ENCODE measurements around the gene GLRX. TPM values are rescaled to one million over a fixed set of nuclear protein-coding genes. Genes with fewer than 3 reads are reported as not detected.
A peak's percentile ranks its signal among the peaks of the same experiment; 100 is the strongest.

The GLRX gene
- total and polyA plus RNA-seq, 2 of the 13 experiments (the other 11 are each of a cell fraction or from before 2014, with no cell fraction given) = 63.8 to 499 TPM

GRCh38 chr5:95862671-95863382 lies 40.3 kb upstream of the GLRX start (continued):
- TF ChIP-seq ZNF350 (CRISPR knock-in tag; IDR thresholded peaks at IDR 0.05; ENCODE audit: borderline replicate concordance, low read depth) (peak; percentile 56; the same call in 1 of the 2 replicates), NR2F6 (IDR thresholded peaks at IDR 0.05) (peak; percentile 75), NR2F6 (CRISPR knock-in tag; IDR thresholded peaks at IDR 0.05) (peak; percentile 88), ZSCAN31 (CRISPR knock-in tag; IDR thresholded peaks at IDR 0.05; ENCODE audit: low read depth) (no peak), SOX6 (IDR thresholded peaks at IDR 0.05) (no peak), SOX6 (CRISPR knock-in tag; IDR thresholded peaks at IDR 0.05) (peak; percentile 85), PRPF4 (IDR thresholded peaks at IDR 0.05; ENCODE audit: low read depth, low read length, poor library complexity, severe bottlenecking) (no peak), ZSCAN5A (CRISPR knock-in tag; IDR thresholded peaks at IDR 0.05; ENCODE audit: borderline replicate concordance) (no peak), RNF2 (conservative IDR thresholded peaks at IDR 0.05; ENCODE audit: low read depth) (no peak), NFYC (CRISPR knock-in tag; IDR thresholded peaks at IDR 0.05) (peak; percentile 31), TOPORS (CRISPR knock-in tag; IDR thresholded peaks at IDR 0.05) (peak; percentile 35; the same call in 1 of the 2 replicates), ATF5 (CRISPR knock-in tag; IDR thresholded peaks at IDR 0.05; ENCODE audit: low read depth) (no peak), AHR (CRISPR knock-in tag; IDR thresholded peaks at IDR 0.05) (no peak), SAFB2 (CRISPR knock-in tag; IDR thresholded peaks at IDR 0.05; ENCODE audit: borderline replicate concordance, low read depth) (no peak), NKX3-1 (CRISPR knock-in tag; IDR thresholded peaks at IDR 0.05) (no peak), ZKSCAN1 (IDR thresholded peaks at IDR 0.05; ENCODE audit: low read length) (0 out of 2 replicates have a peak, but pooled peaks have one; percentile 6), ZBTB43 (CRISPR knock-in tag; conservative IDR thresholded peaks at IDR 0.05) (peak; percentile 30; the same call in 1 of the 2 replicates), NBN (conservative IDR thresholded peaks at IDR 0.05) (no peak), CBX1 (IDR thresholded peaks at IDR 0.05; ENCODE audit: low read depth) (no peak), SMAD9 (CRISPR knock-in tag; IDR thresholded peaks at IDR 0.05) (no peak), ZNF747 (CRISPR knock-in tag; IDR thresholded peaks at IDR 0.05; ENCODE audit: borderline replicate concordance) (no peak), ZMYM4 (CRISPR knock-in tag; IDR thresholded peaks at IDR 0.05) (peak; percentile 63), RXRB (CRISPR knock-in tag; IDR thresholded peaks at IDR 0.05; ENCODE audit: borderline replicate concordance) (peak; percentile 87), MAFK (conservative IDR thresholded peaks at IDR 0.05 in 1 of 2, IDR thresholded peaks at IDR 0.05 in 1 of 2; ENCODE audit: low read length in 2 of 2) (no peak), ZNF737 (CRISPR knock-in tag; IDR thresholded peaks at IDR 0.05; ENCODE audit: borderline replicate concordance) (no peak)
- TF ChIP-seq, protein P1, sequence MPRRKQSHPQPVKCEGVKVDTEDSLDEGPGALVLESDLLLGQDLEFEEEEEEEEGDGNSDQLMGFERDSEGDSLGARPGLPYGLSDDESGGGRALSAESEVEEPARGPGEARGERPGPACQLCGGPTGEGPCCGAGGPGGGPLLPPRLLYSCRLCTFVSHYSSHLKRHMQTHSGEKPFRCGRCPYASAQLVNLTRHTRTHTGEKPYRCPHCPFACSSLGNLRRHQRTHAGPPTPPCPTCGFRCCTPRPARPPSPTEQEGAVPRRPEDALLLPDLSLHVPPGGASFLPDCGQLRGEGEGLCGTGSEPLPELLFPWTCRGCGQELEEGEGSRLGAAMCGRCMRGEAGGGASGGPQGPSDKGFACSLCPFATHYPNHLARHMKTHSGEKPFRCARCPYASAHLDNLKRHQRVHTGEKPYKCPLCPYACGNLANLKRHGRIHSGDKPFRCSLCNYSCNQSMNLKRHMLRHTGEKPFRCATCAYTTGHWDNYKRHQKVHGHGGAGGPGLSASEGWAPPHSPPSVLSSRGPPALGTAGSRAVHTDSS (CRISPR knock-in tag; conservative IDR thresholded peaks at IDR 0.05) = no peak
- TF ChIP-seq, protein P2, sequence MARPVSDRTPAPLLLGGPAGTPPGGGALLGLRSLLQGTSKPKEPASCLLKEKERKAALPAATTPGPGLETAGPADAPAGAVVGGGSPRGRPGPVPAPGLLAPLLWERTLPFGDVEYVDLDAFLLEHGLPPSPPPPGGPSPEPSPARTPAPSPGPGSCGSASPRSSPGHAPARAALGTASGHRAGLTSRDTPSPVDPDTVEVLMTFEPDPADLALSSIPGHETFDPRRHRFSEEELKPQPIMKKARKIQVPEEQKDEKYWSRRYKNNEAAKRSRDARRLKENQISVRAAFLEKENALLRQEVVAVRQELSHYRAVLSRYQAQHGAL (CRISPR knock-in tag; IDR thresholded peaks at IDR 0.05; ENCODE audit: not compliant biosample characterization) = no peak

All from HepG2 (cell line).